Measurements from ENCODE around the gene ZNF682. TPM values are rescaled to one million over a fixed set of nuclear protein-coding genes. Genes with fewer than 3 reads are reported as not detected.
"Not testable (repeated sequence)": the region's sequence is repeated elsewhere in the genome, so short reads cannot be mapped to it uniquely, and the experiment has no call there.

Gene ZNF682
- total RNA-seq, 1 experiment from 2014 or later: 20.5 TPM

GRCh38 chr19:20051841-20052768 lies 12.8 kb upstream of the ZNF682 start:
- ATAC-seq (peak; percentile 97), DNase-seq (ENCODE audit: low spot score) (peak; percentile 99)
- Mint-ChIP-seq H3K4me1 (peaks cover 12% of the 10 kb centered on the region), H3K4me3 (peak overlapping the region; percentile 95), H3K36me3 (no peaks in the 10 kb centered on the region), H3K27me3 (ENCODE audit: low read depth) (no peaks in the 10 kb centered on the region), H3K9me3 (0 out of 2 replicates have a peak, but pooled peaks cover 2% of the 10 kb centered on the region), H3K27ac (peak overlapping the region; percentile 98)
- ChIA-PET CTCF (interaction anchor here (0.6 to 2.0 kb wide), 10 partner anchors 13 to 506 kb away, joined by 3 to 14 read pairs (median 4); partner anchors contain the start of genes ZNF486 and ZNF682), POLR2A (interaction anchor here (0.6 to 2.6 kb wide), 20 partner anchors 9 to 947 kb away, joined by 3 to 39 read pairs (median 5); partner anchors contain the start of genes ZNF253, ZNF486, ZNF682 and ZNF90)
- no peak for TF ChIP-seq NFATC4 (CRISPR knock-in tag; IDR thresholded peaks at IDR 0.05)
- TF ChIP-seq ESRRA (CRISPR knock-in tag; IDR thresholded peaks at IDR 0.05; ENCODE audit: borderline replicate concordance): no peak
- TF ChIP-seq ATF1 (CRISPR knock-in tag; IDR thresholded peaks at IDR 0.05): no peak
- no peak for TF ChIP-seq ATF2 (CRISPR knock-in tag; IDR thresholded peaks at IDR 0.05; ENCODE audit: borderline replicate concordance, low read depth)
- TF ChIP-seq GABPB1 (CRISPR knock-in tag; IDR thresholded peaks at IDR 0.05): peak; percentile 92
- peak; percentile 65; the same call in 1 of the 2 replicates for TF ChIP-seq CREM (CRISPR knock-in tag; IDR thresholded peaks at IDR 0.05)
- TF ChIP-seq ZNF423 (CRISPR knock-in tag; IDR thresholded peaks at IDR 0.05): peak; percentile 47; the same call in 1 of the 2 replicates
- TF ChIP-seq ETV6 (CRISPR knock-in tag; IDR thresholded peaks at IDR 0.05): 0 out of 2 replicates have a peak, but pooled peaks have one; percentile 13
- no peak for TF ChIP-seq ZSCAN18 (CRISPR knock-in tag; IDR thresholded peaks at IDR 0.05)
- 0 out of 2 replicates have a peak, but pooled peaks have one; percentile 33 for TF ChIP-seq ZNF232 (CRISPR knock-in tag; IDR thresholded peaks at IDR 0.05)
- TF ChIP-seq ZNF416 (CRISPR knock-in tag; IDR thresholded peaks at IDR 0.05): no peak
- TF ChIP-seq CDX4 (CRISPR knock-in tag; IDR thresholded peaks at IDR 0.05; ENCODE audit: borderline replicate concordance): no peak
- peak; percentile 89 for TF ChIP-seq SP1 (CRISPR knock-in tag; conservative IDR thresholded peaks at IDR 0.05)
- 0 out of 2 replicates have a peak, but pooled peaks have one; percentile 45 for TF ChIP-seq E2F5 (CRISPR knock-in tag; IDR thresholded peaks at IDR 0.05)
- peak; percentile 73 for TF ChIP-seq MAX (CRISPR knock-in tag; IDR thresholded peaks at IDR 0.05)
- peak; percentile 42; the same call in 1 of the 2 replicates for TF ChIP-seq FOXP1 (CRISPR knock-in tag; IDR thresholded peaks at IDR 0.05; ENCODE audit: borderline replicate concordance)
- TF ChIP-seq HMGXB4 (CRISPR knock-in tag; IDR thresholded peaks at IDR 0.05): peak; percentile 30; the same call in 1 of the 2 replicates
- TF ChIP-seq TEAD1 (CRISPR knock-in tag; IDR thresholded peaks at IDR 0.05): 0 out of 2 replicates have a peak, but pooled peaks have one; percentile 73
- no peak for TF ChIP-seq IRF2 (CRISPR knock-in tag; IDR thresholded peaks at IDR 0.05; ENCODE audit: borderline replicate concordance, low read depth)
- TF ChIP-seq SMAD3 (CRISPR knock-in tag; IDR thresholded peaks at IDR 0.05; ENCODE audit: borderline replicate concordance): peak; percentile 47; the same call in 1 of the 2 replicates
- TF ChIP-seq FOXK1 (CRISPR knock-in tag; IDR thresholded peaks at IDR 0.05): 0 out of 2 replicates have a peak, but pooled peaks have one; percentile 73

DNA sequence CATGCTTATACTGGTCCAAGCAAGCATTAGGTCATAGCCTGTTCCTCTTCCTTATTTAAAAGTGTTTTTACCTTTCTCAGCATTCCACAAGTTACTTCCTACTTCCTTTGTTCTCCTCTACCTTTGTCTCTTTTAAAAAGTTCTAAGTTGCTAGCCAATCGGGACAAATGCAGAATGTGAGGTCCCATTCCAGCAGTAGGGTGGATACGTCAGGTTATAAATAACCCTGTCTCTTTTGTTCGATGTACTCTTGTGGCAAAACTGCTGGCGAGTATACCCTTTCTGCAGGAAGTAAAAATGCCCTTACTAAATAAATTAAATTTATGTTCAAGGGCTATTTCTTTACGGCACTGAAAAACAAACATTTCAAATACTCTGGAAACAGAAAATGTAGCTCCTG lies 6.4 kb upstream of the ZNF682 start:
- CTCF ChIA-PET; DNase-seq (ENCODE audit: low spot score); ATAC-seq; H3K27me3 Mint-ChIP-seq (ENCODE audit: low read depth); H3K4me3 Mint-ChIP-seq; H3K36me3 Mint-ChIP-seq; H3K27ac Mint-ChIP-seq; POLR2A ChIA-PET; H3K9me3 Mint-ChIP-seq: not testable (repeated sequence)
- peaks cover 15% of the 10 kb centered on the region for H3K4me1 Mint-ChIP-seq

Data from WTC11 (cell line).